Stimulated activated CD8-positive, alpha-beta memory T cell treated with anti-CD3 and anti-CD28 coated beads, Interleukin-7, amount 100 ng/mL, for 1 hour (primary cell): ENCODE results near the gene POU3F3.

Experiments
- DNase-seq, 2 donors: peaks; one replicate each; pipeline ENCODE4 v3.0.0-alpha.2; 2020; ENCODE audit warnings: low read depth in 2 of 2

POU3F3 gene

GRCh38 chr2:104846786-104847585 is 6.9 kb upstream of the POU3F3 start:
- no peak for DNase-seq

GRCh38 chr2:104847586-104848160 is 6.2 kb upstream of the POU3F3 start:
- no peak for DNase-seq

- DNase-seq, result no peak
Observed at GRCh38 chr2:104848526-104848925, 5.4 kb upstream of the POU3F3 start.

GRCh38 chr2:104849101-104849500 is 4.8 kb upstream of the POU3F3 start:
- DNase-seq, result no peak

- DNase-seq, result peak in 1 of 2 donors; percentile 36
Observed at GRCh38 chr2:104849618-104850141, 4.2 kb upstream of the POU3F3 start.

- DNase-seq, result no peak
Observed at GRCh38 chr2:104850361-104851290, 3.3 kb upstream of the POU3F3 start.

GRCh38 chr2:104851291-104852089 is 2.4 kb upstream of the POU3F3 start:
- no peak for DNase-seq

GRCh38 chr2:104852090-104852666 is 1.7 kb upstream of the POU3F3 start:
- DNase-seq, result no peak

GRCh38 chr2:104854498-104855220 is 744 bp downstream of the POU3F3 start:
- DNase-seq, result no peak

GRCh38 chr2:104855221-104856085 is 1.5 kb downstream of the POU3F3 start:
- no peak for DNase-seq

- DNase-seq, result no peak
Observed at GRCh38 chr2:104856086-104856972, 2.4 kb downstream of the POU3F3 start.

- DNase-seq, result no peak
Observed at GRCh38 chr2:104856973-104857261, 3.0 kb downstream of the POU3F3 start.

- no peak for DNase-seq
Observed at GRCh38 chr2:104857262-104858005, 3.5 kb downstream of the POU3F3 start.

GRCh38 chr2:104858006-104858978 is 4.4 kb downstream of the POU3F3 start:
- DNase-seq, result no peak

- DNase-seq, result no peak
Observed at GRCh38 chr2:104859291-104859765, 5.4 kb downstream of the POU3F3 start.

- DNase-seq, result no peak
Observed at GRCh38 chr2:104859766-104860450, 6.0 kb downstream of the POU3F3 start.
